Hepatocyte (in vitro differentiated cells): ENCODE data around the gene LRP4. TPM values are rescaled to one million over a fixed set of nuclear protein-coding genes. Genes with fewer than 3 reads are reported as not detected.

Source experiments
- DNase-seq: peaks from one replicate; pipeline ENCODE4 v3.0.0-alpha.2; 2016; ENCODE audit warnings: low spot score
- H2AFZ ChIP-seq: fragments of 200-600 bp; sonication (generic); 2 replicates; pipeline ENCODE4 v1.6.0; 2016; ENCODE audit warnings: antibody characterized with exemption, mild to moderate bottlenecking
- H3K27ac ChIP-seq: fragments of 200-600 bp; sonication (generic); 2 replicates; pipeline ENCODE4 v1.5.1; 2016; ENCODE audit warnings: mild to moderate bottlenecking
- H3K27me3 ChIP-seq: fragments of 200-600 bp; sonication (generic); 2 replicates; pipeline ENCODE4 v1.6.1; 2016
- H3K36me3 ChIP-seq: fragments of 200-600 bp; sonication (generic); replicated peaks from 2 replicates; pipeline ENCODE4 v1.5.1; 2016; ENCODE audit warnings: low read depth; ENCODE audit not compliant: insufficient read depth
- H3K4me1 ChIP-seq: fragments of 200-600 bp; sonication (generic); 2 replicates; pipeline ENCODE4 v1.5.1; 2016; ENCODE audit warnings: mild to moderate bottlenecking, moderate library complexity; ENCODE audit not compliant: insufficient read depth
- H3K4me2 ChIP-seq: fragments of 200-600 bp; sonication (generic); 2 replicates; pipeline ENCODE4 v1.6.0; 2016
- H3K4me3 ChIP-seq: fragments of 200-600 bp; sonication (generic); 2 replicates; pipeline ENCODE4 v1.5.1; 2016; ENCODE audit warnings: mild to moderate bottlenecking
- H3K79me2 ChIP-seq: fragments of 200-600 bp; sonication (generic); 2 replicates; pipeline ENCODE4 v1.6.0; 2017; ENCODE audit warnings: mild to moderate bottlenecking
- H3K9me2 ChIP-seq: fragments of 200-600 bp; sonication (generic); replicated peaks from 2 replicates; pipeline ENCODE4 v1.6.0; 2017; ENCODE audit warnings: mild to moderate bottlenecking; ENCODE audit not compliant: insufficient read depth
- H3K9me3 ChIP-seq: fragments of 200-600 bp; sonication (generic); 2 replicates; pipeline ENCODE4 v1.5.1; 2016; ENCODE audit warnings: low read depth, mild to moderate bottlenecking
- H4K20me1 ChIP-seq: fragments of 200-600 bp; sonication (generic); 2 replicates; pipeline ENCODE4 v1.6.0; 2016; ENCODE audit warnings: mild to moderate bottlenecking; ENCODE audit not compliant: insufficient read depth, poor library complexity, severe bottlenecking
- CTCF ChIP-seq: fragments of 200-600 bp; sonication (generic); IDR thresholded peaks from 2 replicates; pipeline ENCODE4 v1.5.1; 2016; ENCODE audit warnings: antibody characterized with exemption, mild to moderate bottlenecking; ENCODE audit not compliant: poor library complexity
- EZH2 ChIP-seq: fragments of 200-600 bp; sonication (generic); IDR thresholded peaks from 2 replicates; pipeline ENCODE4 v1.6.1; 2016; ENCODE audit warnings: antibody characterized with exemption, mild to moderate bottlenecking, borderline replicate concordance
- EZH2phosphoT487 ChIP-seq: fragments of 200-600 bp; sonication (generic); IDR thresholded peaks from one replicate; pipeline ENCODE4 v1.6.1; 2018; ENCODE audit warnings: antibody characterized with exemption, mild to moderate bottlenecking, low read depth, moderate library complexity; ENCODE audit not compliant: unreplicated experiment, severe bottlenecking
- WGBS: methylation state at CpG from one replicate; pipeline ENCODE4 v1.1.6; 2016; ENCODE audit warnings: low lambda C conversion rate; ENCODE audit errors: missing lambda C conversion rate; 5-methylcytosine and 5-hydroxymethylcytosine counted together
- polyA plus RNA-seq: library from polyadenylated mRNA; unstranded; fragments of >200 nt; fragmentation: Nextera tagmentation; extraction: Ambion mirVana; gene quantifications from 2 replicates; pipeline ENCODE4 v1.2.1, GENCODE V29; 2016
- total RNA-seq: library from RNA; depleted of rRNA; stranded (reverse); fragments of >200 nt; gene quantifications from 2 replicates; pipeline ENCODE4 v1.2.3, GENCODE V29; 2014

The LRP4 gene
- total and polyA plus RNA-seq, 2 experiments from 2014 or later: 6.4 to 8.0 TPM

GRCh38 chr11:46948378-46949131, 30.2 kb upstream of the LRP4 start:
- Histone ChIP-seq H2AFZ (no peak overlapping the region), H3K9me2 (no peaks in the 10 kb centered on the region), H3K4me3 (no peak overlapping the region), H3K79me2 (peaks cover 11% of the 10 kb centered on the region), H3K4me2 (peak overlapping the region; percentile 47), H3K36me3 (no peaks in the 10 kb centered on the region), H3K27ac (peak overlapping the region; percentile 89), H3K27me3 (no peaks in the 10 kb centered on the region), H4K20me1 (no peaks in the 10 kb centered on the region), H3K4me1 (peaks cover 25% of the 10 kb centered on the region), H3K9me3 (no peaks in the 10 kb centered on the region)
- WGBS: 37% methylated on average over 4 of the region's 4 CpGs
- TF ChIP-seq CTCF (no peak), EZH2 (no peak), EZH2phosphoT487 (no peak)
- peak; percentile 71 for DNase-seq

DNA sequence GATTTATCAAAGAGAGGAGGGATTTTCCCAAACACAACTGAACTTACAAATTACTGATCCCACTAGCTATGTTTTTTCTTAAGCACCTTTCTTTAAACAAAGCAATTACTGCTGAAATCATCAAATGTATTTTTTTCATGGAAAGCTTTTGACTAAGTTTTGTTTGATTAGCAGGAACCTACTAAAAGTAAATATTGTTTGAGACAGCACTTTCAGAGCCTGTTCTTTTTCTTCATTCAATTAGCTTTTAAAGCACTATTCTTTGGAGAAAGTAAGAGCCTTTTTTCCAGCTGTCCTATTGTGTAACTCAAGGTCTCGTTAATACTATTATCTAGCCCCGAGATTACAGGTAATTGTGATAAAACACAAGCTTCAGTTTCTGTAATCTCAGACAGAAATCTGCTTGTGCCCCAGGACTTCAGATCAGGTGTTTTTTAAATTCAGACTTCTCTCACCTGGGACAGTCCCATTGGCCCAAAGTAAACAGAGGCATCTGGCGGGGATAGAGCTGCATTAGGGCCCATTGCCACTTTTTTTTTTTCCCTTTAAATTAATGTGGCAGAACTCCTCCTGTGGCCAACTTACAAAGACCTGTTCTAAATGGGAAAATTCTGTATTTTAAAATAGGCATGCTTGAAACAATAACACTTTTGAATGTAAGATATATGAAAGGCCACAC, 29.2 kb upstream of the LRP4 start:
- H3K9me2 ChIP-seq: no peaks in the 10 kb centered on the region
- H3K4me2 ChIP-seq: peak overlapping the region; percentile 47
- no peaks in the 10 kb centered on the region for H3K36me3 ChIP-seq
- peaks cover 12% of the 10 kb centered on the region for H3K79me2 ChIP-seq
- H3K9me3 ChIP-seq: no peaks in the 10 kb centered on the region
- H3K4me3 ChIP-seq: no peak overlapping the region
- no peaks in the 10 kb centered on the region for H3K27me3 ChIP-seq
- no peaks in the 10 kb centered on the region for H4K20me1 ChIP-seq
- DNase-seq: peak; percentile 4
- TF ChIP-seq EZH2: no peak
- 36% methylated on average over 3 of the region's 3 CpGs for WGBS
- H3K27ac ChIP-seq: peak overlapping the region; percentile 89
- peaks cover 25% of the 10 kb centered on the region for H3K4me1 ChIP-seq
- H2AFZ ChIP-seq: no peak overlapping the region

DNA sequence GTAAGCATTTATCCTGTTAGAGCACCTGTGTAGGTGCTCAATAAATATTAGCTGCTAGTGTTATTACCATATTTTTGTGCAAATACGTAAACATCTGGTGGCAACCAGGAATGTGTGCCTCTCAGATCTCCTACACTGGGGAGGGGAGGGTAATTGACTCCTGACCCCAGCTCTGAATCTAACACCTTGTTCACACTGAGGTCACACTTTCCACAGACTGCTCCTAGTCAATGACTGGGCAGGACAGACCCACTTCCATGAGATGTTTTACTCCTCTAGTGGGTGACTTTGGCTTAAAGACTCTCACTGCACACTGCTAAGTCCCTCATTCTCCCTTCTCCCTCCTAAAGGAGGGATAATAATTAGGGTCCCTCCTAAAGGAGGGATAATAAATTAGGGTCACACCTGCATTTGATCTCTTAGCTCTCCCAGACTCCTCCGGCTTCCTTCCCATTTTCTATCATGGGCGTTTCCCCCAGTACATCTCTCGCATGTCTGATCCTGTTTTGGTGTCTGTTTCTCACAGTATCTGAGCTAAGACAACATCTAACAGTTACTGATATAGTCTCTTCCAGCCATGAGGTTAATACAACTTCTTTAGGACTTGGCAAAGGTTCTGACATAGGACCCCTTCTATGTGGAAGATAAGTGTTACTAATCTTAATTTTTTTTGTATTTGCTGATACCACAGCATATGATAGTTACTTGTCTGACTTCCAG, 26.2 kb upstream of the LRP4 start:
- no peak overlapping the region for H3K4me3 ChIP-seq
- H3K4me2 ChIP-seq: no peak overlapping the region
- H3K36me3 ChIP-seq: no peaks in the 10 kb centered on the region
- no peak overlapping the region for H3K27ac ChIP-seq
- H3K4me1 ChIP-seq: peaks cover 25% of the 10 kb centered on the region
- H2AFZ ChIP-seq: no peak overlapping the region
- no peak for TF ChIP-seq CTCF
- no peak for TF ChIP-seq EZH2
- TF ChIP-seq EZH2phosphoT487: no peak
- peaks cover 29% of the 10 kb centered on the region for H3K79me2 ChIP-seq
- DNase-seq: no peak
- no peaks in the 10 kb centered on the region for H4K20me1 ChIP-seq
- no peaks in the 10 kb centered on the region for H3K9me3 ChIP-seq
- H3K27me3 ChIP-seq: no peaks in the 10 kb centered on the region
- WGBS: 93% methylated on average over 4 of the region's 4 CpGs
- H3K9me2 ChIP-seq: no peaks in the 10 kb centered on the region

GRCh38 chr11:46942172-46942571, 23.8 kb upstream of the LRP4 start:
- H3K9me3 ChIP-seq: no peaks in the 10 kb centered on the region
- H3K79me2 ChIP-seq: peaks cover 51% of the 10 kb centered on the region
- peaks cover 10% of the 10 kb centered on the region for H3K4me1 ChIP-seq
- no peaks in the 10 kb centered on the region for H4K20me1 ChIP-seq
- TF ChIP-seq EZH2: no peak
- TF ChIP-seq CTCF: no peak
- TF ChIP-seq EZH2phosphoT487: no peak
- WGBS: 83% methylated on average over 6 of the region's 6 CpGs
- H3K9me2 ChIP-seq: no peaks in the 10 kb centered on the region
- no peak overlapping the region for H2AFZ ChIP-seq
- H3K27me3 ChIP-seq: no peaks in the 10 kb centered on the region
- H3K4me2 ChIP-seq: no peak overlapping the region
- no peaks in the 10 kb centered on the region for H3K36me3 ChIP-seq
- H3K27ac ChIP-seq: peak overlapping the region; percentile 30
- no peak overlapping the region for H3K4me3 ChIP-seq
- DNase-seq: no peak
